Measurements from ENCODE around the gene CDK15. TPM values are rescaled to one million over a fixed set of nuclear protein-coding genes. Genes with fewer than 3 reads are reported as not detected.

The CDK15 gene
- total and polyA plus RNA-seq, 2 experiments from 2014 or later: 0.27 TPM; not detected in 1

DNA sequence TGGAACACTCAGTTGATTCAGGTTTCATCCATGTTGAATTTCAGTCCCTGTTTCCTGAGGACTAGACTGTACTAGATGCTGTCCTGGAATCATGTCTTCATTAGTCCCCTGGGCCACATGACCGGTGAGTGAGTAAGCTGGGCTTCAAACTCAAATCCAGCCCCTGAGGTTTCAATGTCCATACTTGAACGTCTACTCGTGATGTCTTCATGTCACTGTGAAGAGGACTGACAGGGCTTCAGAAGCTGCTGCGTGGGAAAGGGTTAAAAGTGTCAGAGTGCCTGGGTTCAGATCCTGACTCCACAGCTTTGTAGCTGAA lies 101.2 kb downstream of the CDK15 start:
- Mint-ChIP-seq H3K27me3 (ENCODE audit: insufficient read depth, low read depth, poor library complexity) (peaks cover 8% of the 10 kb centered on the region), H3K4me3 (no peak overlapping the region), H3K9me3 (no peaks in the 10 kb centered on the region; the same call in 2 of the 3 replicates), H3K36me3 (ENCODE audit: low read depth) (no peaks in the 10 kb centered on the region), H3K4me1 (peaks cover 57% of the 10 kb centered on the region), H3K27ac (no peak overlapping the region)
- Histone ChIP-seq H3K9me2 (ENCODE audit: insufficient read depth) (peaks cover 6% of the 10 kb centered on the region; the same call in 1 of the 2 replicates), H3K4me2 (no peak overlapping the region), H3K79me2 (replicated peaks; ENCODE audit: insufficient read depth) (no peaks in the 10 kb centered on the region), H3K4me3 (no peak overlapping the region), H3K36me3 (ENCODE audit: insufficient read depth) (no peaks in the 10 kb centered on the region), H2AFZ (no peak overlapping the region), H3F3A (replicated peaks; ENCODE audit: low read depth) (peaks cover 5% of the 10 kb centered on the region), H4K20me1 (replicated peaks; ENCODE audit: insufficient read depth) (no peaks in the 10 kb centered on the region), H3K27ac (ENCODE audit: low read depth) (no peak overlapping the region), H3K4me1 (ENCODE audit: insufficient read depth) (peaks cover 58% of the 10 kb centered on the region), H3K27me3 (ENCODE audit: insufficient read depth) (no peaks in the 10 kb centered on the region)
- DNase-seq (ENCODE audit: low spot score): no peak
- no peak for ATAC-seq
- TF ChIP-seq, protein P1, sequence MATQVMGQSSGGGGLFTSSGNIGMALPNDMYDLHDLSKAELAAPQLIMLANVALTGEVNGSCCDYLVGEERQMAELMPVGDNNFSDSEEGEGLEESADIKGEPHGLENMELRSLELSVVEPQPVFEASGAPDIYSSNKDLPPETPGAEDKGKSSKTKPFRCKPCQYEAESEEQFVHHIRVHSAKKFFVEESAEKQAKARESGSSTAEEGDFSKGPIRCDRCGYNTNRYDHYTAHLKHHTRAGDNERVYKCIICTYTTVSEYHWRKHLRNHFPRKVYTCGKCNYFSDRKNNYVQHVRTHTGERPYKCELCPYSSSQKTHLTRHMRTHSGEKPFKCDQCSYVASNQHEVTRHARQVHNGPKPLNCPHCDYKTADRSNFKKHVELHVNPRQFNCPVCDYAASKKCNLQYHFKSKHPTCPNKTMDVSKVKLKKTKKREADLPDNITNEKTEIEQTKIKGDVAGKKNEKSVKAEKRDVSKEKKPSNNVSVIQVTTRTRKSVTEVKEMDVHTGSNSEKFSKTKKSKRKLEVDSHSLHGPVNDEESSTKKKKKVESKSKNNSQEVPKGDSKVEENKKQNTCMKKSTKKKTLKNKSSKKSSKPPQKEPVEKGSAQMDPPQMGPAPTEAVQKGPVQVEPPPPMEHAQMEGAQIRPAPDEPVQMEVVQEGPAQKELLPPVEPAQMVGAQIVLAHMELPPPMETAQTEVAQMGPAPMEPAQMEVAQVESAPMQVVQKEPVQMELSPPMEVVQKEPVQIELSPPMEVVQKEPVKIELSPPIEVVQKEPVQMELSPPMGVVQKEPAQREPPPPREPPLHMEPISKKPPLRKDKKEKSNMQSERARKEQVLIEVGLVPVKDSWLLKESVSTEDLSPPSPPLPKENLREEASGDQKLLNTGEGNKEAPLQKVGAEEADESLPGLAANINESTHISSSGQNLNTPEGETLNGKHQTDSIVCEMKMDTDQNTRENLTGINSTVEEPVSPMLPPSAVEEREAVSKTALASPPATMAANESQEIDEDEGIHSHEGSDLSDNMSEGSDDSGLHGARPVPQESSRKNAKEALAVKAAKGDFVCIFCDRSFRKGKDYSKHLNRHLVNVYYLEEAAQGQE (IDR thresholded peaks at IDR 0.05; ENCODE audit: unreplicated experiment): no peak
- TF ChIP-seq EZH2 (IDR thresholded peaks at IDR 0.05; ENCODE audit: low read depth, unreplicated experiment) (no peak), CREB1 (CRISPR knock-in tag; IDR thresholded peaks at IDR 0.05; ENCODE audit: low read depth) (no peak), NANOG (IDR thresholded peaks at IDR 0.05; ENCODE audit: borderline replicate concordance) (no peak), JUNB (IDR thresholded peaks at IDR 0.05; ENCODE audit: unreplicated experiment) (no peak), CTCF (conservative IDR thresholded peaks at IDR 0.05; ENCODE audit: low read depth in 2 of 2) (no peak), ZNF114 (CRISPR knock-in tag; IDR thresholded peaks at IDR 0.05) (no peak), STAT1 (IDR thresholded peaks at IDR 0.05; ENCODE audit: unreplicated experiment) (no peak), ZNF331 (CRISPR knock-in tag; IDR thresholded peaks at IDR 0.05; ENCODE audit: low read depth) (no peak)
- TF ChIP-seq, protein P2, sequence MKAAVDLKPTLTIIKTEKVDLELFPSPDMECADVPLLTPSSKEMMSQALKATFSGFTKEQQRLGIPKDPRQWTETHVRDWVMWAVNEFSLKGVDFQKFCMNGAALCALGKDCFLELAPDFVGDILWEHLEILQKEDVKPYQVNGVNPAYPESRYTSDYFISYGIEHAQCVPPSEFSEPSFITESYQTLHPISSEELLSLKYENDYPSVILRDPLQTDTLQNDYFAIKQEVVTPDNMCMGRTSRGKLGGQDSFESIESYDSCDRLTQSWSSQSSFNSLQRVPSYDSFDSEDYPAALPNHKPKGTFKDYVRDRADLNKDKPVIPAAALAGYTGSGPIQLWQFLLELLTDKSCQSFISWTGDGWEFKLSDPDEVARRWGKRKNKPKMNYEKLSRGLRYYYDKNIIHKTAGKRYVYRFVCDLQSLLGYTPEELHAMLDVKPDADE (IDR thresholded peaks at IDR 0.05): no peak

- Histone ChIP-seq H2AFZ (no peak overlapping the region), H3F3A (replicated peaks; ENCODE audit: low read depth) (peaks cover 5% of the 10 kb centered on the region), H3K4me3 (no peak overlapping the region), H3K4me1 (ENCODE audit: insufficient read depth) (peaks cover 57% of the 10 kb centered on the region), H3K27me3 (ENCODE audit: insufficient read depth) (no peaks in the 10 kb centered on the region), H3K9me2 (ENCODE audit: insufficient read depth) (peaks cover 6% of the 10 kb centered on the region; the same call in 1 of the 2 replicates), H4K20me1 (replicated peaks; ENCODE audit: insufficient read depth) (no peaks in the 10 kb centered on the region), H3K36me3 (ENCODE audit: insufficient read depth) (no peaks in the 10 kb centered on the region), H3K79me2 (replicated peaks; ENCODE audit: insufficient read depth) (no peaks in the 10 kb centered on the region), H3K4me2 (no peak overlapping the region), H3K27ac (ENCODE audit: low read depth) (no peak overlapping the region)
- Mint-ChIP-seq H3K9me3 (no peaks in the 10 kb centered on the region; the same call in 2 of the 3 replicates), H3K27ac (no peak overlapping the region), H3K4me3 (no peak overlapping the region), H3K36me3 (ENCODE audit: low read depth) (no peaks in the 10 kb centered on the region), H3K4me1 (peaks cover 57% of the 10 kb centered on the region), H3K27me3 (ENCODE audit: insufficient read depth, low read depth, poor library complexity) (peaks cover 8% of the 10 kb centered on the region)
- DNase-seq (ENCODE audit: low spot score): no peak
- ATAC-seq: no peak
- TF ChIP-seq CTCF (conservative IDR thresholded peaks at IDR 0.05; ENCODE audit: low read depth in 2 of 2) (no peak), JUNB (IDR thresholded peaks at IDR 0.05; ENCODE audit: unreplicated experiment) (no peak), POLR2AphosphoS5 (IDR thresholded peaks at IDR 0.05; ENCODE audit: low read depth) (no peak)
- TF ChIP-seq, protein P2 (IDR thresholded peaks at IDR 0.05): no peak
- TF ChIP-seq, protein P1 (IDR thresholded peaks at IDR 0.05; ENCODE audit: unreplicated experiment): no peak
Observed at GRCh38 chr2:201908901-201909300, 102.6 kb downstream of the CDK15 start.
